GM18502 (cell line): Measurements from ENCODE around the gene GMPS.

Experiments used
- ATAC-seq: cut with Tn5 transposase; IDR thresholded peaks from one replicate; pipeline ENCODE4 v1.9.1; 2021; ENCODE audit warnings: mild to moderate bottlenecking; ENCODE audit not compliant: unreplicated experiment, poor library complexity

Gene GMPS

DNA sequence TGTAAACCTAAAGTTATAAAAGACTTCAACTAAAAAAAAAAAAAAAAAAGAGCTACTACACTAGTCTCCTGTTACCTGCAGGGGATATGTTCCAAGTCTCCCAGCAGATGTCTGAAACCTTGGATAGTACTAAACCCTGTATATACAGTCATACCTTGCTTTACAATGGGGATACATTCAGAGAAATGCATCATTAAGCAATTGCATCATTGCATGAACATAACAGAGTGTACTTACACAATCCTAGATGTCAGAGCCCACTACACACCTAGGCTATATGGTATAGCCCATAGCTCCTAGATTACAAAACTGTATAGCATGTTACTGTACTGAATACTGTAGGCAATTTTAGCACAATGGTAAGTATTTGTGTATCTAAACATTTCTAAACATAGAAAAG lies 119.1 kb downstream of the GMPS start:
- no peak for ATAC-seq

DNA sequence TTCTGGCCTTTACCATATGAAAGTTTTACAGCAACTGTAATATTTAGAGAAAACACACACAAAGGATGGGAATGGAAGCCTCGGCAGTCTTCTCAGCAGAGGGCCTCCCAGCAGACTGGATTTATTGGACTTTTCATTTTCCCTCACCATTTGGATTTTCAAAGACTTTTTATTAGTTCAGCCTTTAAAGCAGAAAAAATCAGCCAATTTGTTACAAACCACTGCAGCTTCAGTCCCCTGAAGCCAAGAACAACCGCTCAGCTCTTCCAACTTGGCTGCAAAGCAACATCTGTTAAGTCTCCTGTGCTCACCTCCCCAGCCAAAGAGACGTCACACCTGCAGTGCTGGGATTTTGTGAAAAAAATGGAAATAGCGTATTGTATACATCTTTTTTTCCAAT lies 120.8 kb downstream of the GMPS start:
- no peak for ATAC-seq

DNA sequence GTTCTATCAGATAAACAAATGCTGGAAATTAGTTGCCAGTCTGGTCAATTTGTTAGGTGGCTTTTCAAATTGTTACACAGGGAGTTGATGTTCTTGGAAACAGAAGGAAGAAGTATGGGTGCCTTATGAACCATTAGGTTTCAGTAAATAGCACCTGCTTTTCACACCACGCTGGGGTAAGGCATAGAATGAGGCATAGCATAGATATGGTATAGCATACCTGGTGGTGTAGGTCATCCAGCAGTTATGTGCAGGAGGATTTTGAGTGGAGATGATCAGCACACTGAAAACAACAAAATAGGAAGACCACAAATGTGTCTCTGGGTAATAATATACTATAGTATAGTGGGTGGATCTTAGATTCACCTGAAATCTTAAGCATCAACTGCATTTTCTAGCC lies 121.4 kb downstream of the GMPS start:
- ATAC-seq = no peak
